ENCODE measurements around the gene HIGD2A.
A peak's percentile ranks its signal among the peaks of the same experiment; 100 is the strongest.

Gene HIGD2A

DNA sequence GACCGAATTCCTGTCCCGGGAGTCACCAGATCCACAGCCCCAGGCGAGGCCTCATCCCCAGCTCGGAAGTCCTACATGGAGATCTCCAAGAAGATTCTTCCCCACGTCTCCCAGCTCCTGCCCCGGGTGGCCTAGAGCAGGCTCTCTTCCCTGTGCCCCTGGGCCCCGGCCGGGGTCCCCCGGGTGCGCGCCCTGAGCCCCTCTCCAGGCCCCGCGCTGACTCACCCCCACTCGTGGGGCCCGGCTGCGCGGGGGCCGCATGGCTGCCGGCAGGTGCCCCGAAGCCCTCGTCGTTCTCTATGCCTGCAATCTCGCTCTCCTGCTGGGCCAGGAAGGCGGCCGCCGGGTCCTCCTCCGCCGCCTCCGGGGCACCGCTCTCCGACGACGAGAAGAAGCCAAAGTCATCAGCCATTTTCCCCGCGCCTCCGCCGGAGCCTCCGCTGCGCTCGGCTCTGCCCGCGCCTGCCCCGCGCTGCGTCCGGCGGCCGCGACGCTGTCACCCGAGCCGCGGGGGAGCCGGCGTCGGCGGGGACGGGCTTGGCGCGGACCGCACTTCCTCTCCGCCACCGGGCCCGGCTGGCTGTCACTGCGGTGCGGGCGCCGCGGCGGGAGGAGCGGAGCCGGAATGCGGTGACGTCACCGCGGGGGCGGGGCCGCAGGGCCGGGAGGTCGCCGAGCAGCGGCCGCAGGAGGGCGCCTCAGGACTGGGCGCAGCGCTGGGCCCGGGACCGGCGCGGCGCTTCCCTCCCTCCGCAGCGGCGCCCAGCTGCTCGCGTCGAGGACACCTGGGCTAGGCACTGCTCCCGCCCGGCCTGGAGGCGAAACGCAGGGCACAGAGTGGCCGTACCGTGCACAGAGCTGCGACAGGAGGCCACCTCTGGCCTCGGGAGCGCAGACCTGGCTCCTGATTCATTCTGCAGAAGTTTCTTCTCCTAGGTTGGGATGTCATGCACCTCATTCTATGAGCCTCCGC lies 27.7 kb downstream of the HIGD2A start, which contains the start of gene CLTB:
TSS of gene CLTB (minus strand) at position 588 of the 973 bp plus-strand sequence. CDS start at position 412, 176 bp downstream.
- peak; percentile 92 for DNase-seq (ENCODE audit: low spot score)

DNA sequence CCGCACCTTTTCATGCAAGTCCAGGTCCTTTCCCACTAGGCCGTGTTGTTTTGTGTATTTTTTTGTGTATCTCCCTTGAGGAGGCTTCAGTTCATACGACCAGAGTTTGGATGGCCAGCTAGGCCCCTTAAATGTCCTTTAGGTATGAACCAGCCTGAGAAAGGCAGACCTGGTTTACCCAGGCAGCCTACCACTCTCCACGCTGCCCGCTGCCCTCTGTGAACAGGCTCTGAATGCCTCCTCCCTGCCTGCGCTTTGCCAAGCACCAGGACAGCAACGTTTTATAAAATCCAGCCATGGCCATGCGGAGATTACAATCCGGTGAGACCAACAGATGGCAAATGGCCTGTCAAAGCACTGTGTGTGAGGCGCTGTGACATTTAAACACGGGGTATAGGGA lies 28.4 kb downstream of the HIGD2A start:
- no peak for DNase-seq (ENCODE audit: low spot score)

DNA sequence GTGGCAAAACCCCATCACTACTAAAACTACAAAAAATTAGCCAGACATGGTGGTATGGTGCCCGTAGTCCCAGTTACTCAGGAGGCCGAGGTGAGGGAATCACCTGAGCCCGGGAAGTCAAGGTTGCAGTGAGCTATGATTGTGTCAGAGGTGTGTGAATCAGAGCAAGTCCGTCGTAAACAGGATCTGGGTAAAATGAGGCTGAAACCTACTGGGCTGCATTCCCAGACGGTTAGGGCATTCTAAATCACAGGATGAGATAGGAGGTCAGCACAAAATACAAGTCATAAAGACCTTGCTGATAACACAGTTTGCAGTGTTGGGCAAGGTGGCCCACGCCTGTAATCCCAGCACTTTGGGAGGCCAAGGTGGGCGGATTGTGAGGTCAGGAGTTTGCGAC lies 29.7 kb downstream of the HIGD2A start:
- no peak for DNase-seq (ENCODE audit: low spot score)

- DNase-seq (ENCODE audit: low spot score): no peak
These were observed 31.5 kb downstream of the HIGD2A start for GRCh38 chr5:176420086-176420485.

GRCh38 chr5:176420972-176421544 lies 32.5 kb downstream of the HIGD2A start:
- DNase-seq (ENCODE audit: low spot score): no peak

- DNase-seq (ENCODE audit: low spot score): no peak
These were observed 35.6 kb downstream of the HIGD2A start for GRCh38 chr5:176424181-176424580.

- DNase-seq (ENCODE audit: low spot score): no peak
These were observed 36.6 kb downstream of the HIGD2A start for GRCh38 chr5:176425138-176425537.

DNA sequence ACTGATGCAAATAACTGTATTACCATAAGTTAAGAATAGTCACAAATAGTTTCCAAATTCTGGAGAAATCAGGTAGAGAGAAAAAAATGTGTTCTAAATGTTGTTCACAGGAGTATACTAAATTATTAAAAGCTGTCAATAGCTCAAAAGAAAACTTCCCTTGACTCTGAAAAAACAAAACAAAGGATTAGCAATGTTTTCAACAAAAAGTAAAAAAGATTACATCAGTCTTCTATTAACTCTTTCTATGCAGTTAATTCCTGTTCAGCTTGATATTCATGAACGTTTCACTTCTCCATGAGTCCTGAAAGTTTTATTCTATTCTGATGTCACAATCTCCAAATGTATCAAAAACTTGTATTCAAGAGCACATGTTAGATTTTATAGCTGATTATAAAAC lies 37.2 kb downstream of the HIGD2A start:
- DNase-seq (ENCODE audit: low spot score): no peak

DNA sequence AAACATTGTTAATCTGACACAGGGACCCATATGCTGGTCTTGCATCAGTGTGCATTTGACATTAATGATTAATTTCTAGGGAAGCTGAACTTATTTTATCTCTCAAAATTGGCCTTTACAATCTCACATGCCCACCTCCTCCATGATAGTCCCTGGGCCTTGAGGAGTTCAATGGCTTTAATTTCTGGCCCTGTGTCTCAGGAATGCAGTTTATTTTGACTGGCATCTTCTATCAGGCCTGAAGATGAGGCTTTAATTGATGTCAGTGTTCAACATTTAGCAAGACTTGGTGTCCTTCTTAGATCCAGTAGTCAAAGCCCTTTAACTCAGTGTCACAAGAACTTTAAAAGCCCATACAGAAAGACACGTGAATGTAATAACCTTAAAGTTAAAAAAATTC lies 38.3 kb downstream of the HIGD2A start:
- DNase-seq (ENCODE audit: low spot score): no peak

DNA sequence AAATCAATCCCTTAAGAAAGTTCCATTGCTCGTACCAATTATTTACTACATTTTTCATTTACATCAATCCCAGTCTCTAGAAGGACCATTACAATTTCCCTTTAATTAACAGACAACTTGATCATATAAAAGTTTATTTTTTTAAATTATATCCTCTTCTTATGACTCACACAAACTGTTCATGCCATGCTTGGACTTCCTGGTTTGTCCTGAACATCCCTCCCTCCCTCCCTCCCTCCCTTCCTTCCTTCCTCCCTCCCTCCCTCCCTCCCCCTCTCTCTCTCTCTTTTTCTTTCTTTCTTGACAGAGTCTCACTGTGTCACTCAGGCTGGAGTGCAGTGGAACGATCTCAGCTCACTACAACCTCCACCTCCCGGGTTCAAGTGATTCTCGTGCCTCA lies 39.4 kb downstream of the HIGD2A start:
- DNase-seq (ENCODE audit: low spot score): no peak

DNA sequence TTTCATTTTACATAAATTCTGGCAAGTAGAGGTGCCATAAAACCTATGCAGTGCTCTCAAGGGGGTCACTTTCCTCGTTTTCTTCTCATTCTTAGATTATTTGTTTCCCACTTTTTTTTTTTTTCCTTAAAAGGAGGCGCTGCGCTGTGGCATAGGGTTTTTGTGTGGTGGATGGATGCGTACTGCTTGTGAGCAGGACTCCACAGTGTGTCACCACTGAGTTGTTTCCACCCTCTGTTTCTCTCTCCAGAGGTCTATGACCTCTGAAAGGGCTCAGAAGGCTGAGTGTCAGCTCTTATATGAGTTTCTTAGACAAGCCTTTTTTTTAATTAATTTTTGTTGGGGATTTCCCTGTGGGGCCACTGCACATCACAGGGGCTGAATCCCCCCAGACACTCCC lies 41.4 kb downstream of the HIGD2A start:
- DNase-seq (ENCODE audit: low spot score): no peak

DNA sequence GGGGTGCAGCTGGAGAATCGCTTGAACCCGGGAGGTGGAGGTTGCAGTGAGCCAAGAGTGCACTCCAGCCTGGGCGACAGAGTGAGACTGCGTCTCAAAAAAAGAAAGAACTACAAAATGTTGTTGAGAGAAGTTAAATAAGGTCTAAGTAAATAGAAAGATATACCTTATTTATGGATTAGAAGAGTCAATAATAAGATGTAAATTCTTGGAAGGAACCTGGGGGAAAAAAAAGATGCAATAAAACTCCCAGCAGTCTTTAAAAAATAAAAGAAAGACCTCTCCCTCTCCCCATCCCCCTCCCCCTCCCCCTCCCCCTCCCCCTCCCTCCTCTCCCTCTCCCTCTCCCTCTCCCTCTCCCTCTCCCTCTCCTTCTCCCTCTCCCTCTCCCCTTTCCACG lies 44.2 kb downstream of the HIGD2A start:
- DNase-seq (ENCODE audit: low spot score): no peak

DNA sequence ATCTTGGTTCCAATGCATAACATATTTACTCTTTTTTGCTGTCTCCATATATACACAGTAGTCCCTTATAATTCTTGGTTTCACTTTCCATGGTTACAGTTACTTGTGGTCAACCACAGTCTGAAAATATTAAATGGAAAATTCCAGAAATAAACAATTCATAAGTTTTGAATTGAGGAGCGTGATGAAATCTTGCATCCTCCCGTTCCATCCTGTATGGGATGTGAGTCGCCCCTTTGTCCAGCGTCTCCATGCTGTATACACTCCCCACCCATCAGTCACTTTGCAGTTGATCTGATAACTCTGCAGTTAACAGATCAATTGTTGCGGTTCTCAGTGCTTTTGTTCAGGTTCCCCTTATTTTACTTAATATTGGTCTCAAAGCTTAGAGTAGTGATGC lies 48.1 kb downstream of the HIGD2A start:
- DNase-seq (ENCODE audit: low spot score): no peak

DNA sequence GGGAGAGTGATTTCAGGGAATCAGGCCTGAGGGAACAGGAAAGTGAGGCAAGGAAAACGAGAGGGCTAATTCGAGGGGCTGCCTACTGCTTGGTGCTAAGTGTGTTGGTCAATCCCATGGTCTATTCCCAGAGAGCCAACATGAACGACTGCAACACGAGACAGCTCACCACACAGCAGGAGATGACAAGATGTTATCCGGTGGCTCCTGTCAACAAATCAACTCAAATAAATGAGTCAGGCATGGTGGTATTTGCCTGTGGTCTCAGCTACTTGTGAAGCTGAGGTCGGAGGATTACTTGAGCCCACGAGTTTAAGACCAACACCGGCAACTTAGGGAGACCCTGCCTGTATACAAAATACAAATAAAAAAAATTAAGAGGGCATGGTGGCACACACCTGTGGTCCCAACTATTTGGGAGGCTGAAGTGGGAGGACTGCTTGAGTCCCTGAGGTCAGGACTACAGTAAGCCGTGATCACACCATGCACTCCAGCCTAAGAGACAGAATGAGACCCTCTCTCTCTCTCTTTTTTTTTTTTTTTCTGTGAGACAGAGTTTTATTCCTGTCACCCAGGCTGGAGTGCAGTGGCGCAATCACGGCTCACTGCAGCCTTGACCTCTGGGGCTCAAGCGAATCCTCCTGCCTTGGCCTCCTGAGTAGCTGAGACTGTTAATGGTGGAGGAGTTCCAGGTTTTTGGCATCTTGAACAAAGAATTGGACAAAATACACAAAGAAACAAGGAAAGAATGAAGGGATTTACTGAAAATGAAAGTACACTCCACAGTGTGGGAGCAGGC lies 50.6 kb downstream of the HIGD2A start:
- DNase-seq (ENCODE audit: low spot score): no peak

Measured in germinal center (tissue), 1 donor.